NCI-H526 treated with DMSO at 0.1 percent for 48 hours (cell line): ENCODE results near the gene ATRN.

Source experiments
- DNase-seq: peaks from one replicate; lab custom pipeline; 2025; lab: John Stamatoyannopoulos, UW

The ATRN gene

DNA sequence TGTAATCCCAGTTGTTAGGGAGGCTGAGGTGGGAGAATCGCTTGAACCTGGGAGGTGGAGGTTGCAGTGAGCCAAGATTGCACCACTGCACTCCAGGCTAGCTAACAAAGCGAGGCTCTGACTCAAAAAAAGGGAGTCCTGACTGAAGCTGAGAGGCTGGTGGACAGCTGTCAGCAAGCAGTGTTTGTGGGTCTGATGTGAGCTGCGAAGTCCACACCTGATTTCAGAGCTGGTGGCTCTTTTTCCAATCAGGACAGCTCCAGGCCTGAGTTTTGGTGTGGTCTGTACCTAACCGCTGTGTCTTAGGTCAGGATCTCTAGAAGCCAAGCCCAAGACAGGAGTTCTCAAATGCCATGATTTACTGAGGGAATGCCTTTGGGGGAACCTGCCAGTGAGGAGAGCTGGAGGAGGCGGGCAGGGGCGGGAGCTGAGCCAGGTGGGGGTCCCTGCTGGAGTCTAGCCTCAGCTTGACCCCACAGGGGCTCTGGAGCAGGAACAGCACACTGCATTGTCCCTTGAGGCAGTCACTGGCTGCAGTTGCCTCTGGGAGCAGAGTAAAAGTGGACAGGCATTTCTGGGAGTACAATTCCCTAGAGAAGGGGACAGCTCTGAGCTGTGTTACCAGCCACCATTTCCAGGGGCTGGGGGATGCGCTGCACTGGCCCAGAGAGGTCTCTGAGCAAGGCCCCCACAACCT is 187.3 kb downstream of the ATRN start:
- no peak for DNase-seq

DNA sequence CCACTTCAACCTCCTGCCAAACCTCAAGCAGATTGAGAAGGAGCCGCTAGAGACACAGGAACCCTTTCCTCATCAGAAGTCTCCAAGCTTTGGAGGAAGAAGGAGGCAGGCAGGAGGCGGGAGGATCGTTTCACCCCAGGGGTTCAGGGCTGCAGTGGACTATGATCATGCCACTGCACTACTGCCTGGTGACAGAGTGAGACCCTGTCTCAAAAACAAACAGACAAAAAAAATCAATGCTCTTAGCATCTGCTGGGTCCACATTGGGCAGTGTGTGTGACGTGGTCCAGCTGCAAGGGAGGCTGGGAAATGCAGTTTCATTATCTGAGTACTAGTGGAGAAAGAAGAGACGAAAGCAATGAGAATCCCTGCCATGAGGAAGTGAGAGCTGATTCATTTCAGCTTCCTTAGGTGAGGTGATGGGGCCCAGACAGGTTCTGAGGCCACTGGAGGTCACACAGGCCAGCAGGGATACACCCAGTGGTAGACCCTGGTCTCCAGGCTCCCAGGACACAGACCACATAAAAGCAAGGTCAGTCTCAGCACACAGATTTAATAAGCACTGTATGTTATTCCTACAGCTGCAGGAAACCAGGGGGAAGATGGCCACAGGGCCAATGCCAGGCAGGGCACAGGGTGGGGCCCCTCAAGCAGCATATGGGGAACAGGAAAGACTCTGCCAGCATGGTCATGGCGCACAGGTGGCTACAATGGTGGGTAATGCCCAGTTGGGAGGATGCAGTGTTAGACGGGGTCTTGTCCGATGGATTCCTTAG is 188.1 kb downstream of the ATRN start:
- no peak for DNase-seq

DNA sequence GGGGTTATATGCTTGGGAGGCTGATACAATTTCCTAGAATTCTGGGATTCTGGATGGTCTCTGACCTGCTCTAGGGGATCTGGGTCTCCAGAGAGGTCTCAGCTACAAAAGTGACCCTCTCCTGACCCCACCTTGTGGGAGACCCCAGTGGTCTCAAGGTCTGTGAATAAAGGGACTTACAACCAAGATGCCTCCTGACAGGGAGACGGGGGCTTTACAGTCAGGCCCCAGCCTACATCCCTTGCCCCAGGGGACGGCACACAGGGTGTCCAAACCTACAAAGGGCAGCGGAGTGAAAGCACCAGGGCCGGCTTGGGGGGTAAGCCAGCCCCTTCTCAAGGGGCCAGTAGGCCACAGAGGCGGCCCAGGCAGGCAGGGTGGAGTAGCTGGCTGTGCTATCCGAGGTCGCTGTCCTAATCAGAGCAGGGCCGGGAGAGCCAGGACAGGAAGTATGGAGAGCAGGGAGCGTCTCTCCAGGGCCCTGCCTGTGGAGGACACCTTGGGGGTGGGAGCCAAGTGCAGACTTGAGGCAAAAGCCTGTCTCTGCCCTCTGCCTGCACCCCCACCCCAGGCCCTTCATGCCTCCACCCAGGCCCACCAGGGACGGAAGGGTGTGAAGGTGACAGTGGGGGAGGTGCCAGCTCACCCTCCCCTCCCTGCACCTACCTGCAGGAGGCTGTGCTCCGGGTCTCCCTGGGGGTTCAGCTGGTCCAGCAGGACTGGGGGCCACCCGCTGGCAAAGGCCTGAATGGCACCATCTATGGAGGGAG is 188.9 kb downstream of the ATRN start:
- DNase-seq, result no peak

DNA sequence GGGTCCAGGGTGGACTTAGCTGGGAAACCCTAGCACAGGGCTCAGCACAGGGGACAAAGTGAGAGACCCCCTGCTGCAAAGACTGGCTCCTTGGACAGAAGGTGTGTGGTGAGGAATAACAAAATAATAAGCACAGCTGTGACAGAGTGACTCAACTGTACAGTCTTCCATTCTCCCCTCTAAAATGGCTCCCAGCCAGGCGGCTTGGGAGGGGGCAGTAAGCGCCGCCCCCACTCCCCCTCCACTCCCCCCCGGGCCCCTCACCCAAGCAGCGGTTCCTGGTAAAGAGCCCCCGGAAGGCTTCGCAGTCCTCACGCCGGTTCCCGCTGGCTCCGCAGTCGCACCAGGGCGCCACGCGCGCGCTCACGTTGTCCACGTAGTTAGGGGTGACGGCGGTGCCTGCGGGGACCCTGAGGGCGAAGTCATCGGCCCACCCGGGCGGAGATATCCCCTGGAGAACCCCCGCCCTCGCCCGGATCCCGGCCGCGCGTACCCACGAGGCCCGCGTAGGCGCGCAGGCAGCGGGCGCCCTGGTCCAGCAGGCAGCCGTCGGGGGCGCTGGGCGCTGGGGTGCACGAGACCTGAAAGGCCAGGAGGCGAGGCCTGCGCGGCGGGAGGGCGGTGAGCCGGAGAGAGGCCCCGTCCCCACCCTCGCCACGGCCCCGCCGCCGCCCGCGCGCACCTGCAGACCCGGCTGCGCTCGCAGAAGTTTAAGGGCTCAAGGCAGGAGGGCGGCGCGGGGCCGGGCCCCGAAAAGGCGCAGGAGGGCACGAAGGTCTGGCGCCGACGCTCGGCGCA is 189.6 kb downstream of the ATRN start:
- DNase-seq, result no peak

DNA sequence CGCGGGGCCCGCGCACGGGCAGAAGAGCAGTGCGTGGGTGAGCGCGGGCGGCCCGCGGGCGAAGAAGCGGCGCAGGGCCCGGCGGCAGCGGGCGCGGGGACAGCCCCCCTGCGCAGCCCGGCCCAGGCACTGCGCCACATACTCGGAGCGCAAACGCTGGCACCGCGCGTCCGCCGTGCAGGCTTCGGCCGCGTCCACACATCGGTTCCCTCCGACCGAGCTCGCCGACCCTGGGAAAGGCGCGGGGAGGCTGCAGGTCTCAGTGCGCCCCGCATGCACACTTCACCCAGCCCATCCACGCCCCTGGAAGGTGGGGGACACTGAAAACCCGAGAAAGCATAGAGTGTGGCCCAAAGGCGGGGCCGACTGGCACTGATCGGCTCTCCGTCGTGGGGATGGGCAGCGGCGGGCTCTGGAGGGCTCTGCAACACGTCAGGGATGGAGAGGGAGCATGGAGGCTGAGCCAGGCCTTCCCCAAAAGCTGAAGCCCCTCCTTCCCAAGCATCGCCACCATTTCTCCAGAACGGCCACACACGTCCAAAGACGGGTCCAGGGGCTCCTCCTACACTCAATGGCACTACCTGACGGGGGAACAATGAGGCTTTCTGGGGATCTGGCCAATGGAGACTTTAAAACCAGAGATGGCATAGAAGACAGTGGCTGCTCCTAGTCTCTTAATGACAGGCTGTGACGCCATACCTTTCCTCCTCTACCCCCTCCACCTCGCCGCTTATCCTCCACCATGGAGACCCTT is 190.4 kb downstream of the ATRN start:
- DNase-seq, result no peak

DNA sequence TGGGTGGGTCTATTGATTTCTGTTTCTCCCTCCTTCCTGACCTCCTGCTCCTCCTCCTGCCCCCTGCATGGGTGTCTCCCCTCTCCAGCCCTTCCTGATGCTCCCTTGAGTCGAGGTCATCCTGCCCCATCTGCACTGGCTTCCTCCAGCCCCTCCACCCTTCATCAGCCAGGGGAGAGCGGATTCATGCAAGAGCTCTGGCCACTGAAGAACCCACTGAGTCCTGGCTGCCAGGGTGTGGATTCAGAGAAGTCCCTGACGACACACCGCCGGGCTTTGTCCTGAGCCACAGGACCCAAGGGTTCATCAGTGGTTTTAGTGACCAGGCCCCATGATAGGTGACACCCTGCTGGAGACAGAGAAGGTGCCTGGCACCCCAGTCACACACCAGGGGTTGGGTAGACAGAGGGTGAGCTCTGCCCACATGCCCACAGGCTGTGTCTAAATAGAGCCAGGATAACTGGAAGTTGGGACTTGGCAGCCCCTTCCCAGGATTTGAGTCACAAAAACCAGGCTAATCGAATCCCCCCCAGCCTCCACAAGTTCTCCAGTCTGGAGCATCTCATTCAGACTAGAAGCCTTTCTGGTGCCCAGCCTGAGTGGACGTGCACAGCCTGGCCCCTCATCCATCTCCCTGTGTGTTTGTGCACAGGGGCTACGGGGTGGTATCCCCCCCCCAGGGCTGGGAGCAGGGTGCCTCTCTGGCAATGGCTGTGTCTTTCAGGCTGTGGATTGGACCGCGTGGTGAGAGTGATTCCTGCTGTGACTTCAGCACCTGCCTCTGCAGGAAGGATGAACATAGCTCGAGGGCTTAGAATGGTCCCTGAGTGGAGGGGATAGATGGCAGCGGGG is 191.2 kb downstream of the ATRN start:
- DNase-seq, result no peak

DNA sequence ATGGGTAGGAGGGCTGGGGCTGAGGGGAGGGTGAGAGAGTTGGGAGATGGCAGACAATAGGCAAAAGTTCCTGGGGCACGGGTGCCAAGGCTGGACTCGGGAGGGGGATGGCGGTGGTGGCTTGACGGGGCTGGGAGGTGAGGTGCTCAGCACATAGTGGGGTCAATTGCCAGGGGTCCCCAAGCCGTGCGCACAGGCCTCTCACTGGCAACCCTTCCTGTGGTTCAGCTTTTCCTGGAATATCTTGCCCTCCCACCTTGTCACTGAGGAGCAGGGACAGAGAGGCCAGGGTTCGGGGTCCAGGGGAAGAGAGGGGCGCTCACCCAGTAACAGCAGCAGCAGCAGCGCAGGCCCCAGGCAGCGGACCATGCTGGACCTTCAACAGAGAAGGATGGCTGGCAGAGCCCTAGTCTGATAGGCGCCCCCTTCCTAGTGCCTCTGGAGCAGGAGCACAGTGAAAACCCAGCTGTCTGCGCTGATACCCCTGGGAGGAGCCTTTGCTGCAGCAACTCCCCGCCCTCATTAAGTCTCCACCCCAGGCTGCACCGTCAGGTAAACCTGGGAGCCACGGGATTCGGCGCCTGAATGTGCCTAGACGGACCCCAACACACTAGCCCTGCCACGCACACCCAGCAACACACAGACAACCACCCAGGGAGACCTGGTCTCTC is 192.3 kb downstream of the ATRN start, which contains the start of gene GFRA4:
TSS of gene GFRA4 (minus strand) at position 369 of the 671 bp plus-strand sequence. CDS start at position 369, 0 bp downstream.
- no peak for DNase-seq

DNA sequence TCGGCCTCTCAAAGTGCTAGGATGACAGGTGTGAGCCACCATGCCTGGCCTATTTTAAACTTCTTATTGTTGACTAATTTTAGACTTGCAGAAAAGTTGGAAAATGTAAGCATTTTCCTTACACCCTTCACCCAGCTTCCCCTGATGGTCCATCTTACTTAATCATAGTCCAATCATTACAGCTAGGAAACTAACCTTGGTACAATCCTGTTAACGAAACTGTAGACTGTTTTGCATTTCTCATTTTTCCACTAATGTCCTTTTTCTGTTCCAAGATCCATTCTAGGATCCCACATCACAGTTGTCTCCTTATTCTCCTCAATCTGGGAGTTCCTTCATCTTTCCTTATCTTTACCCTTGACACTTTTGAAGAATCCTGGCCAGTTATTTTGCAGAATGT is 193.0 kb downstream of the ATRN start:
- no peak for DNase-seq

DNA sequence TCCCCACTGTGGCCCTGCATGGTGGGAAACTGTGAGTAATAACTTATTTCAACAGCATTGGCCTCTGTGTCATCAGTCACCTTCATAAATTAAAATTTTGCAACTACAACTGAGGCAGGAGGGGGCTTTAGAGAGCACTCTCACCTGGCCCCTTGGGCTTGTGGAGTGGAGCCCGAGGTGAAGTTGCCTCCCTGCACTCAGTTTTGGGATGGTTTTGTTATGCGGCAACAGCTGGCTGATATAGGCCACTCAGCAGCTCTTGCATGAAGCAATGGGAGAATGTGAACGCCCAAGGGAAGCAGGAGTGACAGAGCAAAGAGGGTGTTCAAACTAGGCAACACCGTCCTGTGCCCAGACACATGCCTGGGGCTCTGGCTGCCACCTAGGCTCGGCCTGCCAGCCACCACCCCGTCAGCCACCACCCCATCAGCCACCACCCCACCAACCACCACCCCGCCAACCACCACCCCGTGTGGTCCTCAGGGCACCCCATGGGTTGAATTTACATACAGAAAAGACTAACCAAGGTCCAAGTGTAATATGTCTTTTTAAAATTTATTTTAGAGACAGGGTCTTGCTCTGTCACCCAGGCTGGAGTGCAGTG is 196.7 kb downstream of the ATRN start:
- DNase-seq, result no peak

DNA sequence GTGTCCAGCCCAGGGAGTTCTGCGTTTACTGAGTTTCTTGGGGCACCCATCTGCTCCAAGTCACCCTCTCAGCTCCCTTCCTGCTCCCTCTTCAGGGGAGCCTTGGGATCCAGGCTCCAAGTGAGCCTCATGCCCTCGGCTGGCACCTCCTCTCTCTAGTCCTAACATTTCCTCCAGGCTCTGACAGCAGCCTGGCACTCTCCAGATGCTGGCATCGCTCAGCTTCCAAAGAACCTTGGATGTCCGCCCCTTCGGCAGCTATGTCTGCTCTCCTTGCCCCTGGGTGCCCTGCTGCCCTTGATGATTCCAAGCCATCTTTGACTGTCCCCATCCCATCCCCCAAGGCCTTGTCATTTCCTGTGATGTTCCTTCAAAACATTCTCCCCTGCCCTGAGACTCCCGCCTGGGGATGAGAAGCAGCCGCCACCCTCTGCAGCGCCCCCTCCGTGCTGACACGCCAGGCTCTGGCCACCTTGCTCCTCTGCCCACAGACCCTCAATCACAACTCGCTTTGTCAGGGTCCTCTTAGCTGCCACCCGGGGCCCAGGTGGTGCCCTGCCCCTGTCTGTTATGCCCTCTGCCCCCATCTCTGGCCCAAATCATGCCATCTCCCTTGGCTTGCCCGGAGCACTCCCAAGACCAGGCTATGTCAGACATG is 199.0 kb downstream of the ATRN start:
- DNase-seq, result no peak

DNA sequence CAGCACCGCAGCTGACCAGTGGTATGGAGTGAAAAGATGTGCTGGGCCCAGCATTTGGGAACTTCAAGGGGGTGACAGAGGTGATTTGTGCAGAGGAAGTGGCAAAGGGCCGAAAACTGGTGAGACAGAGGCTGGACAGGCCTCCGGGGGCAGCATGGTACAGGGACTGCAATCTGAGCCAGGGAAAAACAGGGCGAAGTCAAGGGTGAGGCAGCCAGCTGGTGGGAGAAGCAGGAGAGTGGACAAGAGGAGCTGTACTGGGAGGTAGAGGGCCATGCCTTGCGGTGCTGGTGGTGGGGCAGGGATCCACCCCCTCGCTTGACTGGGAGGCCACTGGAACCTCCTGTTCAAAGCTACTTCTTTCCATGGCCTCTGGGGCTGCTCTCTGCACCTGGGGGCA is 199.7 kb downstream of the ATRN start:
- no peak for DNase-seq

DNA sequence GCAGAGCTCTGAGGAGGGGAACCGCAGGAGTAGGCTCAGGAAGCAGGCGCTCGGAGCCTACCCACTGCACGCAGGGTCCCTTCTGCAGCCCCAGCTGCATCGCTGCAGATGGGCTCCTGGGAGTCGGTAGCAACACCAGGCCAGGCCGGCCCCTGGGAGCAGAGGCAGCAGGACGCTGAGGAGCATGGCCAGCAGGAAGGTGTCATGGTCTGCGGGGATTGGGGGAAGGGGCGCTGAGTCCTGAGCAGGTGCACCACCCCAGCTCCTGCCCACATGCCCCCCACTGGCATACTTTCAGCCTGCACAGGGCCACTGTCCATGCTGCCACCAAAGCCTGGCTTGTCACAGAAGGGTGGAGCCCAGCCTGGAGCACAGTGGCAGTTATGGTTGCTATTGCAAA is 200.1 kb downstream of the ATRN start:
- DNase-seq, result no peak

DNA sequence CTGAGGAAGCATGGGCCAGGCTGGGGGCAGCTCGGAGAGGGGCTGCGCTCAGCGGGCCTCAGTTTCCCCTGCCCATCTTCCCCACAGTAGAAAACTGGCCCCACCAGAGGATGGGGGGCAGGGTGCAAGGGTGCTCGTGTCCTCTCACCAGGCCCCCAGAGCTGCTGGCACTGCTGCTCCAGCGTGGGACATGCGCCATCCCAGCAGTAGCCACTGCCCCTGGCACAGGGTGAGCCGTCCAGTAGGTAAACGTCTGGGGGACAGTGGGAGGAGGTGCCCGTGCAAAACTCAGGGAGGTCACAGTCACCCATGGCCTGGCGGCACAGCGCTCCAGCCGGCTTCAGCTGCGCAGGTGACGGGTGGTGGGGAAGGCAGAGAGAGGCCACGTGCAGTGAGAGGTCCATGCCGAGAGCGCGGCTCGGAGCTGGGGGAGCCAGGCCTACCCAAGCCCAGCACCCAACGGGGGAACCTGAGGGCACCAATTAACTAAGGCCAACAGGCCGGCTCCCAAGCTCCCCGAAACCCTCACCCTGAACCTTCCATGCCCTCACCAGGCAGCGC is 201.2 kb downstream of the ATRN start:
- no peak for DNase-seq

DNA sequence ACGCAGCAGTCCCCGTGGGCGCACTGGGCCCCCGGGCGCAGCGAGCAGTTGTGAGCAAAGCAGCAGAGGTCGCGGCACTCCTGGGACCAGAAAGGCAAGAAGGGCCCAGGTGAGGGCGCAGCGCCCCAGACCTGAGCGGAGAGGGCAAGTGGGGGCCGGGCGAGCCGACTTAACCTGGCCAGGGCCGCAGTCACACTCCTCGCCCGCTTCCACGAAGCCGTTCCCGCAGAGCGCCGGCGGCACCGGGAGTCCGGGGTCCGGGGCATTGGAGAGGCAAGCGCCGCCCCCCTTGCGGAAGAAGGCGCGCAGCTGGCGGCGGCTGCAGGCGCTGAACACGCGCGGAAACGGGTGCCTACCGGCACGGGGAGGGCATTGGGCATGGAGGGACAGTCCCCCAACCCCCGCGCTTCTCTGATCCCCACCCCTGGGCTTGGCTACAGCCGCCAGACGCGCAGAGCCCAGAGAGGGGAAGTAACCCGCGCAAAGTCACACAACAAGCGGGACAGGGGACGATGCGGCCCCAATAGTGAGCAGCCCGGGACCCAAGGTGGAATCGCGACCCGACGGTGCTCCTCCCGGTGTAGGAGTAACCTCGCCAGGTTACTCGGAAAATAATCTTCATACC is 201.8 kb downstream of the ATRN start:
- DNase-seq, result no peak

DNA sequence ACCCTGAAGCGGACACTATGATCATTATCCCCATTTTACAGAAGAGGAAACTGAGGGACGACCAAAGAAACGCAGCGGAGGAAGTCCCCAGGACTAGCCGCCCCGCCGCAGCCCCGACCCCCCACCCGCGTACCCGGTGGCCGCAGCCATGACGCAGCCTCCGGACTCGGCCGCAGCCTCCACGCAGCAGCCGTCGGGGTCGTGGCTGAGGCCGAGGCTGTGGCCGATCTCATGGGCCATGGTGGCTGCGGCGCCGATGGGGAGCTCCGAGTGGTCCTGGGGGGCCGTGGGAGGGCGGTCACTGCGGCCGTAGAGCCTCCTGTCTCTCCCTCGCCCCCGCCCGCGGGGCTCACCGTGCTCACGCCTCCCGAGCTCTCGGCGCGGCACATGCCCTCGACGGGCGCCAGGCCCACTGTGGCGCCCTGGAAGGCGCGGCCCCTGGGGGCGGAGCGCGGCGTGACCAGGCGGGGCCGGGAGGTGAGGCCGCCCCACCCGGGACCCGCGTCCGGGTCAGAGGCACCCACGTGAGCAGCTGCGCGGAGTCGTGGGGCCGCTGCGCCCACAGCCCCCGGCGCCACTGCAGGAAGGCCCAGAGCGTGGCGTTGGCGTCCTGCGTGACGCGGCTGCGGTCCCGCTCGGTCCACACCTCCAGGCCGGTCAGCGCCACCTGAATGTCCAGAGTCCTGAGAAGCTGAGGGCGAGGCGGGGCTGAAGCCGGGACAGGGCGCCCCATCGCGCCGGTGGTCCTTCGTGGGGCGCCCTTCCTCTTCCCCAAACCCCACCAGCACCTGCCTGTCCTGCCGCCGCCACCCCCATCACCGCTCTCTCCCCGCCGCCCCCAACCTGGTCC is 202.6 kb downstream of the ATRN start:
- no peak for DNase-seq

DNA sequence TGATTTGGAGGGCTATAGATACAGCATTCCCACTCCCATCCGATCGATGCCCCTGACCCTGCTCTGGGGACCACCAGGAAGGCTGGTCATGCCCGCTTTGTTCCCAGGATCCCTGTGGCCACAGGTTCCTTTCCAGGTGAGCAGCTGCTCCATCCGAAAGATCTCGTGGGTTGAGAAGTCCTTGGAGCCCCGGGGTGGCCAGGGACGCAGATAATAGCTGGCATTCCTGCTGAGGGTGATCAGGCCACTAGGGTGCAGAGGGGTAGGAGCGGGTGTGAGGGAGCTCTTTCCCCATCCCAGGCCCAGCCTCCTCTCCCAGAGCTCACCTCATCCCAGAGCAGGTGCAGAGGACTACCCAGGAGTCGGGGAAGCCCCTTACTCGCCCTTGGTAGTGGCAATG is 203.6 kb downstream of the ATRN start:
- DNase-seq, result no peak
